GM23338 (cell line): ENCODE results near the gene LRRFIP1. TPM values are rescaled to one million over a fixed set of nuclear protein-coding genes. Genes with fewer than 3 reads are reported as not detected.

Experiments used
- ATAC-seq: fragments of 200-7000 bp; cut with Tn5 transposase; 3 replicates; pipeline ENCODE4 v1.9.1; 2020
- DNase-seq: peaks from one replicate; pipeline ENCODE4 v3.0.0-alpha.2; 2015; ENCODE audit warnings: low spot score
- H2AFZ ChIP-seq: fragments of 200-600 bp; sonication (generic); 2 replicates; pipeline ENCODE4 v1.8.0; 2016; ENCODE audit warnings: antibody characterized with exemption, mild to moderate bottlenecking, moderate library complexity
- H3F3A ChIP-seq: fragments of 200-600 bp; sonication (generic); replicated peaks from 2 replicates; pipeline ENCODE4 v1.8.0; 2017; ENCODE audit warnings: antibody characterized with exemption, mixed run types, low read depth
- H3K27ac ChIP-seq: fragments of 200-600 bp; sonication (generic); 2 replicates; pipeline ENCODE4 v1.6.1; 2016; ENCODE audit warnings: low read depth
- H3K27me3 ChIP-seq: fragments of 200-600 bp; sonication (generic); 2 replicates; pipeline ENCODE4 v1.8.0; 2016; ENCODE audit warnings: mild to moderate bottlenecking, mixed run types, moderate library complexity; ENCODE audit not compliant: insufficient read depth
- H3K36me3 ChIP-seq: fragments of 200-600 bp; sonication (generic); 2 replicates; pipeline ENCODE4 v1.8.0; 2016; ENCODE audit warnings: mild to moderate bottlenecking; ENCODE audit not compliant: insufficient read depth
- H3K4me1 ChIP-seq: fragments of 200-600 bp; sonication (generic); 2 replicates; pipeline ENCODE4 v1.8.0; 2016; ENCODE audit warnings: mild to moderate bottlenecking, moderate library complexity; ENCODE audit not compliant: insufficient read depth
- H3K4me2 ChIP-seq: fragments of 200-600 bp; sonication (generic); 2 replicates; pipeline ENCODE4 v1.7.1; 2017; ENCODE audit warnings: mixed run types
- H3K4me3 ChIP-seq: fragments of 200-600 bp; sonication (generic); 2 replicates; pipeline ENCODE4 v1.6.1; 2016; ENCODE audit warnings: mixed run types
- H3K79me2 ChIP-seq: fragments of 200-600 bp; sonication (generic); replicated peaks from 2 replicates; pipeline ENCODE4 v1.8.0; 2017; ENCODE audit warnings: mild to moderate bottlenecking; ENCODE audit not compliant: insufficient read depth
- H3K9me2 ChIP-seq: fragments of 200-600 bp; sonication (generic); 2 replicates; pipeline ENCODE4 v1.8.0; 2017; ENCODE audit not compliant: insufficient read depth
- H4K20me1 ChIP-seq: fragments of 200-600 bp; sonication (generic); replicated peaks from 2 replicates; pipeline ENCODE4 v1.8.0; 2017; ENCODE audit warnings: mild to moderate bottlenecking; ENCODE audit not compliant: insufficient read depth
- H3K27ac Mint-ChIP-seq: 2 replicates; pipeline ENCODE4 v1.8.0; 2020; ENCODE audit warnings: inconsistent platforms, mild to moderate bottlenecking, moderate library complexity, mixed read lengths
- H3K27me3 Mint-ChIP-seq: 3 replicates; pipeline ENCODE4 v1.8.0; 2022; ENCODE audit warnings: low read depth, mild to moderate bottlenecking, moderate library complexity, mixed read lengths, inconsistent platforms; ENCODE audit not compliant: insufficient read depth, poor library complexity
- H3K36me3 Mint-ChIP-seq: 3 replicates; pipeline ENCODE4 v1.8.0; 2021; ENCODE audit warnings: low read depth, mild to moderate bottlenecking, inconsistent platforms, moderate library complexity, mixed read lengths
- H3K4me1 Mint-ChIP-seq: 3 replicates; pipeline ENCODE4 v1.8.0; 2020; ENCODE audit warnings: mild to moderate bottlenecking, inconsistent platforms, mixed read lengths
- H3K4me3 Mint-ChIP-seq: 3 replicates; pipeline ENCODE4 v1.8.0; 2021; ENCODE audit warnings: moderate library complexity, mild to moderate bottlenecking, inconsistent platforms, mixed read lengths
- H3K9me3 Mint-ChIP-seq: 3 replicates; pipeline ENCODE4 v1.8.0; 2020; ENCODE audit warnings: moderate library complexity, mild to moderate bottlenecking, inconsistent platforms, mixed read lengths
- EZH2 ChIP-seq: fragments of 200-600 bp; sonication (generic); IDR thresholded peaks from one replicate; pipeline ENCODE4 v1.8.0; 2017; ENCODE audit warnings: antibody characterized with exemption, mild to moderate bottlenecking, low read depth; ENCODE audit not compliant: unreplicated experiment
- EZH2phosphoT487 ChIP-seq: fragments of 200-600 bp; sonication (generic); IDR thresholded peaks from one replicate; pipeline ENCODE4 v1.8.1; 2018; ENCODE audit warnings: antibody characterized with exemption; ENCODE audit not compliant: unreplicated experiment
- JUNB ChIP-seq: IDR thresholded peaks from one replicate; pipeline ENCODE4 v1.6.1; 2016; ENCODE audit warnings: antibody characterized with exemption; ENCODE audit not compliant: unreplicated experiment
- NANOG ChIP-seq: IDR thresholded peaks from 2 replicates; pipeline ENCODE4 v1.6.1; 2016; ENCODE audit warnings: antibody characterized with exemption, borderline replicate concordance
- STAT1 ChIP-seq: IDR thresholded peaks from one replicate; pipeline ENCODE4 v1.6.1; 2016; ENCODE audit warnings: antibody characterized with exemption; ENCODE audit not compliant: unreplicated experiment
- ZNF114 ChIP-seq: fragments of 250-450 bp; sonication (Bioruptor Pico); IDR thresholded peaks from 2 replicates; pipeline ENCODE4 v1.5.0; 2020; ENCODE audit warnings: mild to moderate bottlenecking, moderate library complexity
- ZNF462 ChIP-seq: fragments of 250-450 bp; sonication (Bioruptor Pico); IDR thresholded peaks from 2 replicates; pipeline ENCODE4 v1.5.0; 2020; ENCODE audit warnings: mild to moderate bottlenecking, moderate library complexity
- polyA plus RNA-seq: library from polyadenylated mRNA; unstranded; fragments of >200 nt; fragmentation: Nextera tagmentation; extraction: Ambion mirVana; gene quantifications from 2 replicates; pipeline ENCODE4 v1.2.1, GENCODE V29; 2016
- total RNA-seq: library from RNA; depleted of rRNA; stranded (reverse); fragments of >200 nt; shearing (Covaris generic); gene quantifications from 2 replicates; pipeline ENCODE4 v1.2.3, GENCODE V29; 2014
- TF ChIP-seq, protein P1 (sequence below): IDR thresholded peaks from one replicate; pipeline ENCODE4 v1.6.1; 2018; ENCODE audit warnings: antibody characterized with exemption; ENCODE audit not compliant: unreplicated experiment
- TF ChIP-seq, protein P2 (sequence below): IDR thresholded peaks from 2 replicates; pipeline ENCODE4 v1.6.1; 2016; ENCODE audit warnings: antibody characterized with exemption
- TF ChIP-seq, protein P3 (sequence below), 2 experiments: fragments of 200-600 bp in 1 of 2; sonication (generic) in 1 of 2; conservative IDR thresholded peaks; 2 replicates each; pipeline versions ENCODE4 v1.5.1 to v1.6.1; 2016 to 2017; ENCODE audit warnings: antibody characterized with exemption in 2 of 2, low read depth in 2 of 2, mild to moderate bottlenecking in 2 of 2, moderate library complexity in 1 of 2

LRRFIP1 gene
- total and polyA plus RNA-seq, 2 experiments from 2014 or later = 59.6 to 178 TPM

DNA sequence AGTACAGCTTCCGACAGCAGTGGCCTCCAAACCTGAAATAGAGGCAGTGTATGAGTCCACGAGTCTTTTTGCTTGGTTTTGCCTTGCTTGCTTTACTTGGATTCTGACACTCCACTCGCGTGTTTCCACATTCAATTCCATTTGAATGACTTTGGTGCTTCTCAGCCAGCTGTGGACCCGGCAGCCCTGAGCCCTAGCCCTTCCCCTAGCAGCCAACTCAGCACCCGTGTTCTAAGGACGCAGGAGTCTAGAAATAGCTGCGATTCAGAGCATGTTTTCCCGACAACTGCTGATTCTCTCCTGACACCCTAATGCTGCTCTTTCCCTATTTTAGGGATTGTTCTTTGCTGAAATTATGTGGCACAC is 20.6 kb downstream of the LRRFIP1 start:
- TF ChIP-seq EZH2phosphoT487 (no peak), NANOG (no peak), ZNF462 (CRISPR knock-in tag) (no peak), STAT1 (no peak), JUNB (no peak), ZNF114 (no peak), EZH2 (no peak)
- TF ChIP-seq, protein P1, sequence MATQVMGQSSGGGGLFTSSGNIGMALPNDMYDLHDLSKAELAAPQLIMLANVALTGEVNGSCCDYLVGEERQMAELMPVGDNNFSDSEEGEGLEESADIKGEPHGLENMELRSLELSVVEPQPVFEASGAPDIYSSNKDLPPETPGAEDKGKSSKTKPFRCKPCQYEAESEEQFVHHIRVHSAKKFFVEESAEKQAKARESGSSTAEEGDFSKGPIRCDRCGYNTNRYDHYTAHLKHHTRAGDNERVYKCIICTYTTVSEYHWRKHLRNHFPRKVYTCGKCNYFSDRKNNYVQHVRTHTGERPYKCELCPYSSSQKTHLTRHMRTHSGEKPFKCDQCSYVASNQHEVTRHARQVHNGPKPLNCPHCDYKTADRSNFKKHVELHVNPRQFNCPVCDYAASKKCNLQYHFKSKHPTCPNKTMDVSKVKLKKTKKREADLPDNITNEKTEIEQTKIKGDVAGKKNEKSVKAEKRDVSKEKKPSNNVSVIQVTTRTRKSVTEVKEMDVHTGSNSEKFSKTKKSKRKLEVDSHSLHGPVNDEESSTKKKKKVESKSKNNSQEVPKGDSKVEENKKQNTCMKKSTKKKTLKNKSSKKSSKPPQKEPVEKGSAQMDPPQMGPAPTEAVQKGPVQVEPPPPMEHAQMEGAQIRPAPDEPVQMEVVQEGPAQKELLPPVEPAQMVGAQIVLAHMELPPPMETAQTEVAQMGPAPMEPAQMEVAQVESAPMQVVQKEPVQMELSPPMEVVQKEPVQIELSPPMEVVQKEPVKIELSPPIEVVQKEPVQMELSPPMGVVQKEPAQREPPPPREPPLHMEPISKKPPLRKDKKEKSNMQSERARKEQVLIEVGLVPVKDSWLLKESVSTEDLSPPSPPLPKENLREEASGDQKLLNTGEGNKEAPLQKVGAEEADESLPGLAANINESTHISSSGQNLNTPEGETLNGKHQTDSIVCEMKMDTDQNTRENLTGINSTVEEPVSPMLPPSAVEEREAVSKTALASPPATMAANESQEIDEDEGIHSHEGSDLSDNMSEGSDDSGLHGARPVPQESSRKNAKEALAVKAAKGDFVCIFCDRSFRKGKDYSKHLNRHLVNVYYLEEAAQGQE = no peak
- TF ChIP-seq, protein P2, sequence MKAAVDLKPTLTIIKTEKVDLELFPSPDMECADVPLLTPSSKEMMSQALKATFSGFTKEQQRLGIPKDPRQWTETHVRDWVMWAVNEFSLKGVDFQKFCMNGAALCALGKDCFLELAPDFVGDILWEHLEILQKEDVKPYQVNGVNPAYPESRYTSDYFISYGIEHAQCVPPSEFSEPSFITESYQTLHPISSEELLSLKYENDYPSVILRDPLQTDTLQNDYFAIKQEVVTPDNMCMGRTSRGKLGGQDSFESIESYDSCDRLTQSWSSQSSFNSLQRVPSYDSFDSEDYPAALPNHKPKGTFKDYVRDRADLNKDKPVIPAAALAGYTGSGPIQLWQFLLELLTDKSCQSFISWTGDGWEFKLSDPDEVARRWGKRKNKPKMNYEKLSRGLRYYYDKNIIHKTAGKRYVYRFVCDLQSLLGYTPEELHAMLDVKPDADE = no peak
- TF ChIP-seq, protein P3, sequence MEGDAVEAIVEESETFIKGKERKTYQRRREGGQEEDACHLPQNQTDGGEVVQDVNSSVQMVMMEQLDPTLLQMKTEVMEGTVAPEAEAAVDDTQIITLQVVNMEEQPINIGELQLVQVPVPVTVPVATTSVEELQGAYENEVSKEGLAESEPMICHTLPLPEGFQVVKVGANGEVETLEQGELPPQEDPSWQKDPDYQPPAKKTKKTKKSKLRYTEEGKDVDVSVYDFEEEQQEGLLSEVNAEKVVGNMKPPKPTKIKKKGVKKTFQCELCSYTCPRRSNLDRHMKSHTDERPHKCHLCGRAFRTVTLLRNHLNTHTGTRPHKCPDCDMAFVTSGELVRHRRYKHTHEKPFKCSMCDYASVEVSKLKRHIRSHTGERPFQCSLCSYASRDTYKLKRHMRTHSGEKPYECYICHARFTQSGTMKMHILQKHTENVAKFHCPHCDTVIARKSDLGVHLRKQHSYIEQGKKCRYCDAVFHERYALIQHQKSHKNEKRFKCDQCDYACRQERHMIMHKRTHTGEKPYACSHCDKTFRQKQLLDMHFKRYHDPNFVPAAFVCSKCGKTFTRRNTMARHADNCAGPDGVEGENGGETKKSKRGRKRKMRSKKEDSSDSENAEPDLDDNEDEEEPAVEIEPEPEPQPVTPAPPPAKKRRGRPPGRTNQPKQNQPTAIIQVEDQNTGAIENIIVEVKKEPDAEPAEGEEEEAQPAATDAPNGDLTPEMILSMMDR (conservative IDR thresholded peaks at IDR 0.05; ENCODE audit: low read depth in 2 of 2) = no peak
- no peak for ATAC-seq
- no peak for DNase-seq
- Histone ChIP-seq H3K36me3 (0 out of 2 replicates have a peak, but pooled peaks cover 3% of the 10 kb centered on the region), H2AFZ (no peak overlapping the region), H3K4me2 (no peak overlapping the region), H3K4me1 (no peaks in the 10 kb centered on the region), H3K4me3 (no peak overlapping the region), H3K27me3 (no peaks in the 10 kb centered on the region), H3K27ac (no peak overlapping the region), H3K79me2 (peaks cover 6% of the 10 kb centered on the region; the same call in 1 of the 2 replicates), H4K20me1 (no peaks in the 10 kb centered on the region; the same call in 1 of the 2 replicates), H3K9me2 (no peaks in the 10 kb centered on the region; the same call in 1 of the 2 replicates), H3F3A (no peaks in the 10 kb centered on the region)
- Mint-ChIP-seq H3K9me3 (peaks cover 5% of the 10 kb centered on the region; the same call in 2 of the 3 replicates), H3K27ac (no peak overlapping the region), H3K27me3 (peaks cover 1% of the 10 kb centered on the region), H3K4me1 (no peaks in the 10 kb centered on the region; the same call in 2 of the 3 replicates), H3K4me3 (no peak overlapping the region), H3K36me3 (peaks cover 28% of the 10 kb centered on the region)
